GM19395 (cell line): ENCODE measurements around the gene GAL3ST2.
"Not testable (repeated sequence)": the region's sequence is repeated elsewhere in the genome, so short reads cannot be mapped to it uniquely, and the experiment has no call there.

Source experiments
- ATAC-seq: cut with Tn5 transposase; IDR thresholded peaks from one replicate; pipeline ENCODE4 v1.9.1; 2021; ENCODE audit warnings: mild to moderate bottlenecking, moderate library complexity; ENCODE audit not compliant: unreplicated experiment

The GAL3ST2 gene

DNA sequence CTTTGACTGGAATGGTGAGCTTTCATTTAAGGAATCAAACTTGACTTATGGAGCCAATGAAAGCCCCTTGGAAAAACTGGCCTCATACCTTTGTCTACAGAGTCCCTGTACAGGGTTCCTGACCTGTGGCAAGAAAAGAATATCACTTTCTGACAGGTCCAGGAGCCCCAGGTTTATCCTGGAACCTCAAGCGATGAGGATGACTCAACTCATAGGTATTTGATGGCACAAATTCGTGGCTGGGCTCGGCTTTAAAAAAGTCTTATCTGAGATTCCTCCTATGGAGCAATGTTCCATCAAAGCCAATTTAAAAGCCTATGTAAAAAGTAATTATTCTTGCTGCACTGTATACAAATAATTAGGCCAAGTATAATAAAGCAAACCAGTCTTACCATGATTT, 14.8 kb downstream of the GAL3ST2 start:
- ATAC-seq: not testable (repeated sequence)

GRCh38 chr2:241793385-241793784, 16.8 kb downstream of the GAL3ST2 start:
- no peak for ATAC-seq

DNA sequence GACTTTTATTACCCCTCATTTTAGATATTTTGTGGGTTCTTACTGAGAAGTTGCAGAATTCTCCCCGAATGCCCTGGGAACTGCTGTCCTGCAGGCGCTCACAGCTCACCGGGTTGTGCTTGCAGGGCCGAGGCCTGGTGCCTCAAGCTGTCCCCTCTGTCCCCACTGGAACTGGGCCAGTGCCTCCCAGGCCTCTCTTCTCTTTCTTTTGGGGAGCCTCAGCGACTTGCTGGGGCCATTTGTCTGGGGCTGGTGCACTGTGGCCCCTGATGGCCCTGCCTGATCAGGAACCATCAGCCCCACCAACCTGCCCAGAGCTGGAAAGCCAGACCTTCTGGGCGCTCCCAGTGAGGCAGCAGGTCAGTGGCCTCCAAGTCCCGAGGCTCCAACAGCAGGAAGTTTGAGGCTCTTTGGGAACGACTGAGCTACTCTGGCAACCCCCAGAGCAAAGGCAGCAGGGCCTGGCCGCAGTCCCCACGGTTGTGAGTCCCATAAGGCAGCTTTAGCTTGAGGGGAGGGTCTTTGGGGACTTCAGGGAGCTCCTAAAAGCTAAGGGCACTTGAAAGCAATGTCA, 17.7 kb downstream of the GAL3ST2 start:
- ATAC-seq: no peak

DNA sequence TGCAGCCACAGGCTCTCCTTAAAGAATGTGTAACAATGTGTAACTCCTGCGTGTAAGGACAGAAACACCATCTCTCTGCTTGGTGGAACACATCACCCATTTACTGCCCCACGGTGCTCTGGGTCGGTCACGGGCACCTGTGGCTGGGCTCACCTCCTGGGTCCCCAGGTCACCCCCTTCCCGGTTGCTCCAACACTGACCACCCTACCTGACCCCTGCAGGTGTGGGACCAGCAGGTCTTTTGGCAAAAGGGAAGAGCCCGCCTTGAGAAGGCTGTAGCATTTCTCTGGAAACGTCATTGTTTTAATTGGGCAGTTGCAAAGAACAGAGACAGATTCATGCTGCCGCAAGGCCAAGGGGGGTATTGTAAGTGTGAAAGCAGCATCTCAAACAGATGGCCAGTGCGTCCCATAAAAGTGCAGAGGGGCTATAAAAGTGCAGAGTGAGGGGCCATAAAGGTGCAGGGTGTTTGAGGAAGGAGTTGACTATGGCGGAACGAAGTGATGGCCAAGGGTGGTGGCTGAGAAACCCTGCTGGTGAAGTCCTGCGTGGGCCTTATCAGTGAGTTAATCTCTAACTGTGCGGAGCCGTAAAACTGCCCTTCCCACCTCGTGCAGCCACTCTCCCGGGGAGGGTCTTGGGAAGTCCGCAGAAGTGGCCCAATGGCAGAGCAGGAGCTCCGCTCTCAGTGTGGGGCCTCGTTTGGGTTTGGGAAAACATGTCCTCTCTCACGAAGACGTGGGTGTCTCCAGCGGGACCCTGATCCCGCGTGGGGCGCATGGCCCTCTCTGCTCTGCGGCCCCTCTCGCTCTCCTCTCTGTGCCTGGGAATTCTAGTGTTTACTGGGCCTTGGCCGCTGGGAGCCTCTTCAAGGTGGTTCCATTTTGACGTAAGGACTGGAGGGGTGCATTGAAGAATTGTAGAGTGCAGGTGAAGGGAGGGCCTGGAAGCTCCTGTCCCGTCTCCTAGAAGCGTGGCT, 18.7 kb downstream of the GAL3ST2 start:
- no peak for ATAC-seq

- ATAC-seq: no peak
These were observed 19.6 kb downstream of the GAL3ST2 start for GRCh38 chr2:241796209-241796608.

GRCh38 chr2:241796610-241797138, 20.1 kb downstream of the GAL3ST2 start:
- ATAC-seq: no peak

DNA sequence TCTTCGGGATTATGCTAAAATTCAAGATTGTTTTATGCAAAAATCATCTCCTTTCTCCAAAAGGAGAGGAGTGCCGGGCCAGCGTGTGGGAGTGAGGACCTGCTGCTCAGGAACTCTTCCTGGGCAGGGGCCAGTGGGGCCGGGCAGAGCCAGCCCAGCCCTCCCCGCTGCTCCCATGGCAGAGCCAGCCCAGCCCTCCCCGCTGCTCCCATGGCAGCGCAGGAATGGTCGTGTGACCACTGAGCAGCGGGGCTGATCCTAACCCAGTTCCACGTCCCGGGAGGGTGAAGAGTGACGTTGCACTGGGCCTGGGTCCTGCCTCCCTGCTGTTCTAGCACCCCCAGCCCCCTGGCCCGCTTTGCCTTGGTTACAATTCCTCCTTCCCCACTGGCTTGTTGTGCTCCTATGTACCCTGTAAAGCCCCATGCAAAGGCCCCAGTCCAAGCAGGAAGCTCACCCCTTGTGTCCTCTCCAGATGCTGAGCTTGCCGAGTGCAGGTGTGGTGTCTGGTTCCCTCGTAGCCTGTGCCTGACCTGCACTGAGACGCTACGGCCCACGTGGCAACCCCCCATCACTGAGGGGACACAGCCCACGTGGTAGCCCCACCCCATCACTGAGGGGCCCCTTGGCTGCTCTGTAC, 20.9 kb downstream of the GAL3ST2 start:
- no peak for ATAC-seq

DNA sequence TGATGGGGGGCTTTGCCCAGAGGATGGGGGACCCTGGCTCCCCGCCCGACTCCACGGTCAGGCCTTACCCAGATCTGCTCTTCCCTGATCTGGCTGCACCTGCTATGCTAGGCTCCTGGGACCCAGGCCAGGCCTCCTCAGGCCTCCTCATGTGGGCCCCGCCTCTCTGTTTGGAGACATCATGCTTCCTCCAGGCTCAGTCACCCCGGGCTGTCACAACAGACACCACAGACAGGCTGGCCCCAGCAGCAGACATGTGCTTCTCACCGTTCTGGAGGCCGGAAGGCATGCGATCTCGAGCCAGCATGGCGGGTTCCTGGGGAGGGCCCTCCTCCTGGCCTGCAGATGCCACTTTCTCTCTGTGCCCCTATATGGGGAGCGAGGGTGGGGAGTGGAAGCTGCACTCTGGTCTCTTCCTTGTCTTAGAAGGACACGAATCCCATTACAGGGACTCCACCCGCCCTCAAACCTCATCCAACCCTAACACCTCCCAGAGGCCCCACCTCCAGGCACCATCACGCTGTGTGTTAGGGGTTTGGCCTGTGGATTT, 21.5 kb downstream of the GAL3ST2 start:
- ATAC-seq: no peak

DNA sequence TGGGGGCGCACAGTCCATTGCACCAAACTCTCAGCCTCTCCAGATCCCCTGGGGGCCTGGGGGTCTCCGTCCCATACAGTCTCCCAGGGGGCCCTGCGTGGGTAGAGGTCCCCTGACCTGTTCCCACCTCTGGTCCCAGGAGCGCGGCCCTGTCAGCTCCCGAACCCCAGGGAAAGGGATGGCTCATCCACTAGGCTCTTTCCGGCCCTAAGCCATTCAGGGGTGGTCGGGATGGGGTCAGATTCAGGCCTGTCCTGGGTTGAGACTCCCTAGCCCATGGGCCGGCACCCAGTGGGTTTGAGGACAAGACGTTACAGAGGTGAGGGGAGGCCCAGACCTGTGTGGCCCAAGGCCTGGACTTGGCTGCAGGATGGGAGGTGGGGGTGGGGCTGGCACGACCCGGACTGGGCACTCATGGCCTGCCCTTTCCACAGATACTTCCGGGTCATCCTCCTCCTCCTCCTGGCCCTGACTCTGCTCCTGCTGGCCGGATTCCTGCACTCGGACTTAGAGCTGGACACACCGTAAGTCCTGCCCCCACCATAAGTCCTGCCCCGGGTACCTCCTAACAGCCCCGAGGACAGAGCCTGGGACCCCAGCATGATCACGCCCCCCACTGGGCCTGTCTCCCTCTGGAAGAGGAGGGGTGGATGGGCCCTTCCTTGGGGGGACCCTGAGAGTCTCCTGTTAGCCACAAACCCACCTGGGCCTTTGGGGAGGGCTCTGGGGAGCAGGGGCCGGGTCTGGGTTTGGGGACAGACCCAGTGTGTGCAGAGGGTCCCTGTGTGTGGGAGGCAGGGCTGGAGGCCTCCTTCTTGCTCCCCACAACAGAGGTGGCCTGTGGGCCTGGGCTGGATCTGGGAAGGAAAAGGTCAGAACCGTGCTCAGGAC, 22.3 kb downstream of the GAL3ST2 start:
- no peak for ATAC-seq

GRCh38 chr2:241799522-241800197, 23.0 kb downstream of the GAL3ST2 start:
- no peak for ATAC-seq

DNA sequence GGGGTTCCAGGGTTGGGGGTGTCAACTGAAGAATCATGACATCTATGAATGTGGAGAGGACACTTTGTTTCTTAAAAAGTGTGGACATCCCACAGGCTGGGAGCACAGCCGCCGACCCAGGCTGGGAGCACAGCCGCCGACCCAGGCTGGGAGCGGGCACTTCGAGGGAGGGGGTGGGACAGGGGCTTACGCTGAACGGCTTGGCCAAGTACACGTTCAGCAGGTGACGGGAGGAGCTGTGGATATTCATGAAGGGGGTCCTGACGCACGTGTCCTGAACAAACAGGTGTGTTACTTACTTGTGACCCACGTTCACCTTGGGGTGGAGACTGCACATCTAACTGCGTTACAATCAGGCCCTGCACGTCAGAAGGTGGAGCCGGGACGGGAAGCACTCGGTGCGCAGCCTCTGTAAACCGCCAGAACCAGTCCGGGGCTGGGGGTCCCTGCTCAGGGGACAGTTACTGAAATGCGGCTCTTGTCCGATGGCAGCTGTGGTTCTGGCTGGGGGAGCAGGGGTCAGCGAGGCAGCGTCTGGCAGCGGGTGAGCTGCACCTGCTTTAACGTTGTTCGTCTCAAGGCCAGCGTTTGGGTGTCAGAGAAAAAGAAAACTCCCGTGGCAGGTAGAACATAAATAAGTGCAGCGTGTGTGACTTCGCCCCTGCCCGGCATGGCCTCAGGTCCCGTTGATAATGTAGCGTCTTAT, 23.7 kb downstream of the GAL3ST2 start:
- not testable (repeated sequence) for ATAC-seq

- no peak for ATAC-seq
These were observed 25.2 kb downstream of the GAL3ST2 start for GRCh38 chr2:241801611-241802420.

DNA sequence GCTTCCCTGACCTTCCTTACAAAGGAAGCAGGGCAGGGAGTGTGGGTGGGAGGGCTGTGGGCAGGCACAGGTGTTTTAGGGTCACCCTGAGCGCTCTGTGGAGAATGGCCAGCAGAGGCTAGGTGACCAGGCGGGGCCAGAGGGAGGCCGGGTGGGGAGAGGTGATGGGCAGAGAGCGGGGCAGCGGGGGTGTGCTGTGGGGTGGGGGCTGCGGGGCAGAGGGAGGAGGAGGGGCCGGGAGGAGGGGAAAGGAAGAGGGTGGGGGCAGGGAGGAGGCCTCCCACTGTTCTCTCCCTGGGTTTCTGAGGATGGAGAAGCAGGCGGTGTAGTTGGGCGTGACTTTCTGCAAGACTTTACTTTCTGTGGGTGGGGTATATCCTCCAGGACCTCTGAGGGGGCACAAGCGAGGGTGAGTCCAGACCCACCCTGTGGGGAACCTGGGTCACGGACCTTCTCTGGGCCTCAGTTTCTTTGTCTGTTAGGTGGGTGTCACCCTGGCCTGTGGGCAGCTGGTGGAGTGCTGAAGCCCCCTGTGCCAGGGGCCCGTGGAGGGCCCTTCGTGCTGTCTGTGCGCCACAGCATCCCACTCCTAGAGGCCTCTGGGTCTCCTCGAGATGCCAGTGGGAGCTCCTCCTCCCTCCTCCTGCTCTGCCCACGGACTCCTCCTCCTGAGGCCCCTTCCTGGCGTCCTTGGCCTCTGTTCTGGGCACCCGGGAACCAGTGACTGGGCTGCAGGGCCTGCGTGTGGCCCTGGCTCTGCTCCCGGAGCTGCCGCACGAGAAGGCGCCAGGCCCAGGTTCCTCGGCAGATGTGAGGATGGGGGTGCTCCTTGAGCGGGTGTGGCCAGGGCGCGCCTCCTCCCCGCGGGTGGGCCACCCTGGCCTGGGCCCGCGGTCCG, 26.0 kb downstream of the GAL3ST2 start:
- no peak for ATAC-seq

DNA sequence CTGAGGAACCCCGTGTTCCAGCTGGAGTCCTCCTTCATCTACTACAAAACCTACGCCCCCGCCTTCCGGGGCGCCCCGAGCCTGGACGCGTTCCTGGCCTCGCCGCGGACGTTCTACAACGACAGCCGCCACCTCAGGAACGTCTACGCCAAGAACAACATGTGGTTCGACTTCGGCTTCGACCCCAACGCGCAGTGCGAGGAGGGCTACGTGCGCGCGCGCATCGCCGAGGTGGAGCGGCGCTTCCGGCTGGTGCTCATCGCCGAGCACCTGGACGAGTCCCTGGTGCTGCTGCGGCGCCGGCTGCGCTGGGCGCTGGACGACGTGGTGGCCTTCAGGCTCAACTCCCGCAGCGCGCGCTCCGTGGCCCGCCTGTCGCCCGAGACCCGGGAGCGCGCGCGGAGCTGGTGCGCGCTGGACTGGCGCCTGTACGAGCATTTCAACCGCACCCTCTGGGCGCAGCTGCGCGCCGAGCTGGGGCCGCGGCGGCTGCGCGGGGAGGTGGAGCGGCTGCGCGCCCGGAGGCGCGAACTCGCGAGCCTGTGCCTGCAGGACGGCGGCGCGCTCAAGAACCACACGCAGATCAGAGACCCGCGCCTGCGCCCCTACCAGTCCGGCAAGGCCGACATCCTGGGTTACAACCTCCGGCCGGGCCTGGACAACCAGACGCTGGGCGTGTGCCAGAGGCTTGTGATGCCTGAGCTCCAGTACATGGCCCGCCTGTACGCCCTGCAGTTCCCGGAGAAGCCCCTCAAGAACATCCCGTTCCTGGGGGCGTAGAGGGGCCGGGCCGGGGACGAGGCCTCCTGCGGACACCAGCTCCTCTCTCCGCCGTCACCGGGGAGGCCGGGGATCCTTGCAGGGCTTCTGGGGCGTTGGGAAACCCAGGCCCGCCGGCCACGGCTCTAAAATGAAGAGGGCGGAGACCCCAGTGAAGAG, 27.0 kb downstream of the GAL3ST2 start:
- peak; percentile 64 for ATAC-seq

- ATAC-seq: peak; percentile 35
These were observed 28.0 kb downstream of the GAL3ST2 start for GRCh38 chr2:241804326-241805229.
